OCI-LY3 (cell line): ENCODE measurements around the gene MOXD1.

Source experiments
- EZH2phosphoT487 ChIP-seq: fragments of 200-600 bp; shearing (Covaris generic); IDR thresholded peaks from 2 replicates; pipeline ENCODE4 v1.6.1; 2018; ENCODE audit warnings: antibody characterized with exemption, mixed run types, low read depth
- TF ChIP-seq, protein P1 (sequence below): fragments of 200-600, 300-600 bp; sonication (generic); IDR thresholded peaks from 2 replicates; pipeline ENCODE4 v1.5.1; 2014; ENCODE audit warnings: antibody characterized with exemption, low read length, low read depth

- TF ChIP-seq, protein P1, sequence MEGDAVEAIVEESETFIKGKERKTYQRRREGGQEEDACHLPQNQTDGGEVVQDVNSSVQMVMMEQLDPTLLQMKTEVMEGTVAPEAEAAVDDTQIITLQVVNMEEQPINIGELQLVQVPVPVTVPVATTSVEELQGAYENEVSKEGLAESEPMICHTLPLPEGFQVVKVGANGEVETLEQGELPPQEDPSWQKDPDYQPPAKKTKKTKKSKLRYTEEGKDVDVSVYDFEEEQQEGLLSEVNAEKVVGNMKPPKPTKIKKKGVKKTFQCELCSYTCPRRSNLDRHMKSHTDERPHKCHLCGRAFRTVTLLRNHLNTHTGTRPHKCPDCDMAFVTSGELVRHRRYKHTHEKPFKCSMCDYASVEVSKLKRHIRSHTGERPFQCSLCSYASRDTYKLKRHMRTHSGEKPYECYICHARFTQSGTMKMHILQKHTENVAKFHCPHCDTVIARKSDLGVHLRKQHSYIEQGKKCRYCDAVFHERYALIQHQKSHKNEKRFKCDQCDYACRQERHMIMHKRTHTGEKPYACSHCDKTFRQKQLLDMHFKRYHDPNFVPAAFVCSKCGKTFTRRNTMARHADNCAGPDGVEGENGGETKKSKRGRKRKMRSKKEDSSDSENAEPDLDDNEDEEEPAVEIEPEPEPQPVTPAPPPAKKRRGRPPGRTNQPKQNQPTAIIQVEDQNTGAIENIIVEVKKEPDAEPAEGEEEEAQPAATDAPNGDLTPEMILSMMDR, result no peak
- TF ChIP-seq EZH2phosphoT487, result no peak
These were observed 13.5 kb upstream of the MOXD1 start for GRCh38 chr6:132414761-132415160.
